GM12891 (cell line): ENCODE measurements around the gene LMF2.

Experiments used
- POLR2A ChIP-seq: IDR thresholded peaks from 2 replicates; pipeline ENCODE4 v1.6.1; 2011; ENCODE audit warnings: low read depth, low read length, control low read depth
- POLR2AphosphoS5 ChIP-seq: IDR thresholded peaks from 2 replicates; pipeline ENCODE4 v1.6.1; 2011; ENCODE audit warnings: low read depth, low read length, control low read depth

DNA sequence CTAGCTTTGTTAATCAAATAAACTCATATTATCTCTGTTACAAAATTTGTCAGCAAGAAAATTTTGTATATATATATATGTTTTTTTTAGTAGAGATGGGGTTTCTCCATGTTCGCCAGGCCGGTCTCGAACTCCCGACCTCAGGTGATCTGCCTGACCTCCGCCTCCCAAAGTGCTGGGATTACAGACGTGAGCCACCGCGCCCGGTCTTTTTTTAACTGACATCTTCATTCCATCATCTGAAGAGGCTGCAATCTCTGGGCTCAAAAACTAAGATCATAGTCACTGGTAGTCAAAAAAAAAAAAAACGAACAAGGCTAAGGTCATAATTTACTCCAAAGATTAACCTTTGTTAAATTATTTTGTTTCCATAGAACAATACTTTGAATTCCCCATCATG is 32.9 kb upstream of the LMF2 start:
- TF ChIP-seq POLR2A (no peak), POLR2AphosphoS5 (no peak)
